ENCODE measurements around the gene RAPGEF1. TPM values are rescaled to one million over a fixed set of nuclear protein-coding genes. Genes with fewer than 3 reads are reported as not detected.

Gene RAPGEF1
- total RNA-seq, 2 donors from 2014 or later: 59.7 to 73.0 TPM

- Histone ChIP-seq H3K27me3 (replicated peaks; ENCODE audit: insufficient read depth) (no peaks in the 10 kb centered on the region), H3K4me3 (no peak overlapping the region), H3K36me3 (peaks cover 45% of the 10 kb centered on the region), H3K27ac (no peak overlapping the region), H3K9me3 (no peaks in the 10 kb centered on the region), H3K4me1 (ENCODE audit: control insufficient read depth in 1 of 2, low read depth in 2 of 2) (peaks cover 11% of the 10 kb centered on the region in 2 donors)
- ATAC-seq (ENCODE audit: insufficient number of reproducible peaks, low FRiP score, low read depth) (no peak), DNase-seq (ENCODE audit: low spot score) (no peak)
- TF ChIP-seq, protein P1, sequence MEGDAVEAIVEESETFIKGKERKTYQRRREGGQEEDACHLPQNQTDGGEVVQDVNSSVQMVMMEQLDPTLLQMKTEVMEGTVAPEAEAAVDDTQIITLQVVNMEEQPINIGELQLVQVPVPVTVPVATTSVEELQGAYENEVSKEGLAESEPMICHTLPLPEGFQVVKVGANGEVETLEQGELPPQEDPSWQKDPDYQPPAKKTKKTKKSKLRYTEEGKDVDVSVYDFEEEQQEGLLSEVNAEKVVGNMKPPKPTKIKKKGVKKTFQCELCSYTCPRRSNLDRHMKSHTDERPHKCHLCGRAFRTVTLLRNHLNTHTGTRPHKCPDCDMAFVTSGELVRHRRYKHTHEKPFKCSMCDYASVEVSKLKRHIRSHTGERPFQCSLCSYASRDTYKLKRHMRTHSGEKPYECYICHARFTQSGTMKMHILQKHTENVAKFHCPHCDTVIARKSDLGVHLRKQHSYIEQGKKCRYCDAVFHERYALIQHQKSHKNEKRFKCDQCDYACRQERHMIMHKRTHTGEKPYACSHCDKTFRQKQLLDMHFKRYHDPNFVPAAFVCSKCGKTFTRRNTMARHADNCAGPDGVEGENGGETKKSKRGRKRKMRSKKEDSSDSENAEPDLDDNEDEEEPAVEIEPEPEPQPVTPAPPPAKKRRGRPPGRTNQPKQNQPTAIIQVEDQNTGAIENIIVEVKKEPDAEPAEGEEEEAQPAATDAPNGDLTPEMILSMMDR (IDR thresholded peaks at IDR 0.05): no peak
Observed at GRCh38 chr9:131528886-131529505, 210.9 kb downstream of the RAPGEF1 start.

DNA sequence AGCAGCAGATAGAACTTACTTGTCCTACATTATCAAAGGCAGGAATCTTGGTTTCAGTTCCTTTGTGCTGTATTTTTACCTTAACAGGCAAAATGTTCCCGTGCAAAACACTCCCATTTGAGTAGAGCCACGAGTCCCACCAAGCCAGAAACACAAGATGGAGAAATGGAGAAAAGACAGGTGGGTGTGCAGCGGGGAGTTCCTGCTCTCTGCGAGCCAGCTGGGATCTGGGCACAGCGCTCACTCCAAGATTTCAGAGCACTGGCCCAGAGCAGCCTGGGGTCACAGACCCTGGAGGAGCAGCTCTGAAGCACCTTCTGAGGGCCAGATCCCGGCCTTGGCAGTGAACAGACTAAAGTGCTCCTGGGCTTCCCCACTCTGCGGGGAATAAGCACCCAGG, 211.7 kb downstream of the RAPGEF1 start:
- peaks cover 45% of the 10 kb centered on the region for H3K36me3 ChIP-seq
- no peak for DNase-seq (ENCODE audit: low spot score)
- no peak for ATAC-seq (ENCODE audit: insufficient number of reproducible peaks, low FRiP score, low read depth)
- no peak overlapping the region for H3K27ac ChIP-seq
- no peak overlapping the region for H3K4me3 ChIP-seq
- H3K27me3 ChIP-seq (replicated peaks; ENCODE audit: insufficient read depth): no peaks in the 10 kb centered on the region
- TF ChIP-seq, protein P1 (IDR thresholded peaks at IDR 0.05): no peak
- no peaks in the 10 kb centered on the region for H3K9me3 ChIP-seq
- H3K4me1 ChIP-seq (ENCODE audit: control insufficient read depth in 1 of 2, low read depth in 2 of 2): peaks cover 11% of the 10 kb centered on the region in 2 donors

Other genes with a start within 250 kb of the RAPGEF1 start
- 10 to 100 TPM; 30.3 to 43.7 TPM for gene POMT1, start 237.2 kb downstream of the RAPGEF1 start, total RNA-seq
- 10 to 100 TPM; 25.5 to 39.1 TPM for gene UCK1, start 208.8 kb downstream of the RAPGEF1 start, total RNA-seq
- not detected for gene PRRT1B, start 194.6 kb downstream of the RAPGEF1 start, total RNA-seq

Measured in thoracic aorta (tissue), 2 donors.